Testis (tissue), 2 donors: ENCODE data around the gene PEMT.

Experiments used
- CTCF ChIP-seq, 3 experiments: fragments of 450-650 bp in 2 of 3; fragments of 200-600 bp in 1 of 3; sonication (generic) in 1 of 3; IDR thresholded peaks; one replicate each; pipeline ENCODE4 v1.5.1; 2016 to 2019; ENCODE audit warnings: antibody characterized with exemption in 3 of 3, mild to moderate bottlenecking in 2 of 3, moderate library complexity in 1 of 3
- POLR2A ChIP-seq: fragments of 450-650 bp; IDR thresholded peaks from one replicate; pipeline ENCODE4 v1.6.1; 2017; ENCODE audit warnings: antibody characterized with exemption, mild to moderate bottlenecking, moderate library complexity

GRCh38 chr17:17526369-17526768 lies 65.1 kb downstream of the PEMT start:
- TF ChIP-seq CTCF (IDR thresholded peaks at IDR 0.05) (no peak), POLR2A (no peak)
